ENCODE data around the gene INPP4B. TPM values are rescaled to one million over a fixed set of nuclear protein-coding genes. Genes with fewer than 3 reads are reported as not detected.

Gene INPP4B
- total RNA-seq, 3 donors from 2014 or later: 15.8 to 113 (median 93.4) TPM

GRCh38 chr4:142292231-142292630, 553.9 kb downstream of the INPP4B start:
- intact Hi-C loops (cut with DNase I; ENCODE audit: low total_unique reads): no loop called here
- TF ChIP-seq CTCF (IDR thresholded peaks at IDR 0.05) (no peak), POLR2AphosphoS5 (IDR thresholded peaks at IDR 0.05) (no peak)
- H3K27ac ChIP-seq: no peak overlapping the region

GRCh38 chr4:142291299-142292050, 554.6 kb downstream of the INPP4B start:
- DNase-seq (ENCODE audit: low spot score in 2 of 2): no peak
- H3K4me3 ChIP-seq: no peak overlapping the region
- TF ChIP-seq CTCF (IDR thresholded peaks at IDR 0.05) (no peak), POLR2A (IDR thresholded peaks at IDR 0.05) (no peak), POLR2AphosphoS5 (IDR thresholded peaks at IDR 0.05) (no peak)
- H3K27me3 ChIP-seq: no peaks in the 10 kb centered on the region
- no peaks in the 10 kb centered on the region for H3K4me1 ChIP-seq
- no peaks in the 10 kb centered on the region for H3K9me3 ChIP-seq
- no peaks in the 10 kb centered on the region for H3K36me3 ChIP-seq
- H3K27ac ChIP-seq: no peak overlapping the region
- intact Hi-C loops (cut with DNase I; ENCODE audit: low total_unique reads): no loop called here

More at GRCh38 chr4:142292231-142292630, 553.9 kb downstream of the INPP4B start:
- no peaks in the 10 kb centered on the region for H3K27me3 ChIP-seq
- no peaks in the 10 kb centered on the region for H3K36me3 ChIP-seq
- no peaks in the 10 kb centered on the region for H3K4me1 ChIP-seq
- DNase-seq (ENCODE audit: low spot score in 2 of 2): no peak
- H3K4me3 ChIP-seq: no peak overlapping the region
- H3K9me3 ChIP-seq: no peaks in the 10 kb centered on the region

- H3K9me3 ChIP-seq: no peaks in the 10 kb centered on the region
- no peak for TF ChIP-seq POLR2A (IDR thresholded peaks at IDR 0.05)
- no peak for TF ChIP-seq CTCF (IDR thresholded peaks at IDR 0.05)
- no peak for TF ChIP-seq POLR2AphosphoS5 (IDR thresholded peaks at IDR 0.05)
- no peaks in the 10 kb centered on the region for H3K4me1 ChIP-seq
- DNase-seq (ENCODE audit: low spot score in 2 of 2): no peak
- intact Hi-C loops (cut with DNase I; ENCODE audit: low total_unique reads): no loop called here
- H3K27me3 ChIP-seq: no peaks in the 10 kb centered on the region
- no peaks in the 10 kb centered on the region for H3K36me3 ChIP-seq
- no peak overlapping the region for H3K27ac ChIP-seq
- H3K4me3 ChIP-seq: no peak overlapping the region
These were observed 558.7 kb downstream of the INPP4B start for GRCh38 chr4:142287371-142287770.

- Histone ChIP-seq H3K27me3 (no peaks in the 10 kb centered on the region), H3K4me1 (no peaks in the 10 kb centered on the region), H3K36me3 (no peaks in the 10 kb centered on the region), H3K4me3 (no peak overlapping the region), H3K9me3 (no peaks in the 10 kb centered on the region), H3K27ac (no peak overlapping the region)
- DNase-seq (ENCODE audit: low spot score in 2 of 2): no peak
- intact Hi-C loops (cut with DNase I; ENCODE audit: low total_unique reads): no loop called here
- TF ChIP-seq POLR2A (IDR thresholded peaks at IDR 0.05): no peak
- no peak for TF ChIP-seq CTCF (IDR thresholded peaks at IDR 0.05)
- TF ChIP-seq POLR2AphosphoS5 (IDR thresholded peaks at IDR 0.05): no peak
These were observed 560.9 kb downstream of the INPP4B start for GRCh38 chr4:142285222-142285583.

- no peaks in the 10 kb centered on the region for H3K27me3 ChIP-seq
- H3K4me3 ChIP-seq: no peak overlapping the region
- no peak for DNase-seq (ENCODE audit: low spot score in 2 of 2)
- H3K4me1 ChIP-seq: no peaks in the 10 kb centered on the region
- no peaks in the 10 kb centered on the region for H3K9me3 ChIP-seq
- H3K36me3 ChIP-seq: no peaks in the 10 kb centered on the region
- intact Hi-C loops (cut with DNase I; ENCODE audit: low total_unique reads): loop anchor here (5.0 kb wide), 1 partner anchor 812 kb away; no protein-coding TSS in a partner anchor
- H3K27ac ChIP-seq: no peak overlapping the region
- no peak for TF ChIP-seq POLR2AphosphoS5 (IDR thresholded peaks at IDR 0.05)
- TF ChIP-seq POLR2A (IDR thresholded peaks at IDR 0.05): no peak
- TF ChIP-seq CTCF (IDR thresholded peaks at IDR 0.05): no peak
These were observed 561.5 kb downstream of the INPP4B start for GRCh38 chr4:142284402-142285221.

All from breast epithelium (tissue), 4 donors.